Ishikawa (cell line): ENCODE data around the gene METTL15.

Source experiments
- CEBPB ChIP-seq: IDR thresholded peaks from 2 replicates; pipeline ENCODE4 v1.6.1; 2012
- CREB1 ChIP-seq: IDR thresholded peaks from 2 replicates; pipeline ENCODE4 v1.6.1; 2012; ENCODE audit warnings: low read depth
- EGR1 ChIP-seq: IDR thresholded peaks from 2 replicates; pipeline ENCODE4 v1.6.1; 2012
- EP300 ChIP-seq: IDR thresholded peaks from 2 replicates; pipeline ENCODE4 v1.6.1; 2012; ENCODE audit warnings: borderline replicate concordance
- FOXM1 ChIP-seq: IDR thresholded peaks from 2 replicates; pipeline ENCODE4 v1.6.1; 2012; ENCODE audit warnings: low read depth, borderline replicate concordance
- MAX ChIP-seq: IDR thresholded peaks from 2 replicates; pipeline ENCODE4 v1.6.1; 2012
- NFIC ChIP-seq: IDR thresholded peaks from 2 replicates; pipeline ENCODE4 v1.6.1; 2012
- RAD21 ChIP-seq: IDR thresholded peaks from 2 replicates; pipeline ENCODE4 v1.6.1; 2012; ENCODE audit warnings: low read depth
- TAF1 ChIP-seq: IDR thresholded peaks from 2 replicates; pipeline ENCODE4 v1.6.1; 2012; ENCODE audit warnings: low read depth, mild to moderate bottlenecking
- TCF12 ChIP-seq: IDR thresholded peaks from 2 replicates; pipeline ENCODE4 v1.6.1; 2012; ENCODE audit warnings: low read depth
- TEAD4 ChIP-seq: IDR thresholded peaks from 2 replicates; pipeline ENCODE4 v1.6.1; 2012
- USF1 ChIP-seq: IDR thresholded peaks from 2 replicates; pipeline ENCODE4 v1.6.1; 2012
- YY1 ChIP-seq: IDR thresholded peaks from 2 replicates; pipeline ENCODE4 v1.6.1; 2012; ENCODE audit warnings: low read depth
- ZBTB7A ChIP-seq: IDR thresholded peaks from 2 replicates; pipeline ENCODE4 v1.6.1; 2012; ENCODE audit warnings: low read depth
- TF ChIP-seq, protein P1 (sequence below): IDR thresholded peaks from 2 replicates; pipeline ENCODE4 v1.6.1; 2012; ENCODE audit warnings: low read depth, mild to moderate bottlenecking

Gene METTL15

GRCh38 chr11:28170759-28171158, 62.6 kb downstream of the METTL15 start:
- TF ChIP-seq TCF12, result no peak
- TF ChIP-seq CEBPB, result no peak
- TF ChIP-seq, protein P1, sequence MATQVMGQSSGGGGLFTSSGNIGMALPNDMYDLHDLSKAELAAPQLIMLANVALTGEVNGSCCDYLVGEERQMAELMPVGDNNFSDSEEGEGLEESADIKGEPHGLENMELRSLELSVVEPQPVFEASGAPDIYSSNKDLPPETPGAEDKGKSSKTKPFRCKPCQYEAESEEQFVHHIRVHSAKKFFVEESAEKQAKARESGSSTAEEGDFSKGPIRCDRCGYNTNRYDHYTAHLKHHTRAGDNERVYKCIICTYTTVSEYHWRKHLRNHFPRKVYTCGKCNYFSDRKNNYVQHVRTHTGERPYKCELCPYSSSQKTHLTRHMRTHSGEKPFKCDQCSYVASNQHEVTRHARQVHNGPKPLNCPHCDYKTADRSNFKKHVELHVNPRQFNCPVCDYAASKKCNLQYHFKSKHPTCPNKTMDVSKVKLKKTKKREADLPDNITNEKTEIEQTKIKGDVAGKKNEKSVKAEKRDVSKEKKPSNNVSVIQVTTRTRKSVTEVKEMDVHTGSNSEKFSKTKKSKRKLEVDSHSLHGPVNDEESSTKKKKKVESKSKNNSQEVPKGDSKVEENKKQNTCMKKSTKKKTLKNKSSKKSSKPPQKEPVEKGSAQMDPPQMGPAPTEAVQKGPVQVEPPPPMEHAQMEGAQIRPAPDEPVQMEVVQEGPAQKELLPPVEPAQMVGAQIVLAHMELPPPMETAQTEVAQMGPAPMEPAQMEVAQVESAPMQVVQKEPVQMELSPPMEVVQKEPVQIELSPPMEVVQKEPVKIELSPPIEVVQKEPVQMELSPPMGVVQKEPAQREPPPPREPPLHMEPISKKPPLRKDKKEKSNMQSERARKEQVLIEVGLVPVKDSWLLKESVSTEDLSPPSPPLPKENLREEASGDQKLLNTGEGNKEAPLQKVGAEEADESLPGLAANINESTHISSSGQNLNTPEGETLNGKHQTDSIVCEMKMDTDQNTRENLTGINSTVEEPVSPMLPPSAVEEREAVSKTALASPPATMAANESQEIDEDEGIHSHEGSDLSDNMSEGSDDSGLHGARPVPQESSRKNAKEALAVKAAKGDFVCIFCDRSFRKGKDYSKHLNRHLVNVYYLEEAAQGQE, result no peak
- TF ChIP-seq ZBTB7A, result no peak
- no peak for TF ChIP-seq CREB1
- no peak for TF ChIP-seq TEAD4
- no peak for TF ChIP-seq TAF1
- TF ChIP-seq USF1, result no peak
- TF ChIP-seq EGR1, result no peak
- TF ChIP-seq FOXM1, result no peak
- TF ChIP-seq RAD21, result no peak
- no peak for TF ChIP-seq YY1
- no peak for TF ChIP-seq EP300
- no peak for TF ChIP-seq MAX
- TF ChIP-seq NFIC, result no peak

DNA sequence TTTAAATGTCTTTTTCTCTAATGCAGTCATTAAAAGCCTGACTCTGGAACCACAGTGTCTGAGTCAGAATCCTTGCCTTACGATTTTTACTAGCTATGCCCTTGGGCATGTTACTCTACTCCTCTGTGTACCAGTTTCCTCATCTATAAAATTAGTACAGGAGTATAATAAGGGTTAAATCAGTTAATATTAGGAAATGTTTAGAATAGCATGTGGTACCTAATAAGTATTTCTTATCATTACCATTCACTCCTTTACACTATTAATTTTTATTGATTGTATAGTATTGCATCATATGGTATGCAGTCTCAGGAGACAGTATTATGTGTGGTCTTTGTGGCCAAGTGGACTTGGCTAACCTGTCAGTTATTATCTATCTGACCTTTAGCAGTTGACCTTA, 68.2 kb downstream of the METTL15 start:
- TF ChIP-seq USF1 (no peak), CEBPB (no peak), RAD21 (no peak), FOXM1 (no peak), CREB1 (no peak), EP300 (no peak), MAX (no peak), YY1 (no peak)

DNA sequence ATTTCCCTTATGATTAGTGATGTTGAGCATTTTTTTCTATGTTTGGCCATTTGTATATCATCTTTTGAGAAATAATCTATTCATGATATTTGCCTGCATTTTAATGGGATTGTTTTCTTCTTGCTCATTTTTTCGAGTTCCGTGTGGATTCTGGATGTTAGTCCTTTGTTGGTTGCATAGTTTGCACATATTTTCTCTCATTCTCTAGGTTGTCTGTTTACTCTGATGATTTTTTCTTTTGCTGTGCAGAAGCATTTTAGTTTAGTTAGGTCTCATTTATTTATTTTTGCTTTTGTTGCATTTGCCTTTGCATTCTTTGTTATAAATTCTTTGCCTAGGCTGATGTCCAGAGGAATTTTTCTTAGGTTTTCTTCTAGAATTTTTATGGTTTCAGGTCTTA, 87.3 kb downstream of the METTL15 start:
- TF ChIP-seq TCF12 (no peak), NFIC (no peak), TEAD4 (no peak), CEBPB (no peak)
- TF ChIP-seq, protein P1, result no peak

DNA sequence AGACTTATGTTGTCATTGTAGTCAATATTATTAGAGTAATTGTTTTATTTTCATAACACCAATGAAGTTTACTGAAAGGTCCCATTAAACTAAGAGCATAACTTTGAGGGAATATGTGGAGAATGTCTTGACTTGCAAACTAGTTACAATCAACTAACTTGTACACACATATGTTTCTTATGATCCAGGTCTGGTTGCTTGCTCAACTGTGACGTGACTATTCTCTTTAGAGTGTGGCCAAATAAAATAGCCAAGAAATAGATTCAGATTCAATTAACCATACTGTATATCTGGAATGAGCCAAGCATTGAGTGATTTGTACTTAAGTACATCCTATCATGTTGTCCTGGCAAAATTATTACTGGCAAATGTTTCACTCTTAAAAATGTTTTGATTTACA, 101.7 kb downstream of the METTL15 start:
- TF ChIP-seq CREB1, result no peak
- TF ChIP-seq, protein P1, result no peak
- no peak for TF ChIP-seq TAF1
- no peak for TF ChIP-seq NFIC
- no peak for TF ChIP-seq USF1
- TF ChIP-seq YY1, result no peak
- no peak for TF ChIP-seq RAD21
- no peak for TF ChIP-seq TCF12
- no peak for TF ChIP-seq CEBPB
- no peak for TF ChIP-seq EP300
- TF ChIP-seq ZBTB7A, result no peak
- no peak for TF ChIP-seq TEAD4
- TF ChIP-seq EGR1, result no peak
- no peak for TF ChIP-seq MAX
- TF ChIP-seq FOXM1, result no peak

GRCh38 chr11:28223577-28223976, 115.4 kb downstream of the METTL15 start:
- no peak for TF ChIP-seq TCF12
- TF ChIP-seq CEBPB, result no peak
- TF ChIP-seq EGR1, result no peak
